Measurements from ENCODE around the gene PML. TPM values are rescaled to one million over a fixed set of nuclear protein-coding genes. Genes with fewer than 3 reads are reported as not detected.

PML gene
- total RNA-seq, 2 experiments from 2014 or later: 72.6 to 75.4 TPM

Other genes starting within 250 kb of the PML start
- gene INSYN1, start 241.4 kb upstream of the PML start, total RNA-seq: not detected
- not detected for gene TBC1D21, start 121.2 kb upstream of the PML start, total RNA-seq
- gene LOXL1, start 68.3 kb upstream of the PML start, total RNA-seq: 1 to 10 TPM; 1.9 to 2.5 TPM
- gene STOML1, start 2.4 kb upstream of the PML start, total RNA-seq: 1 to 10 TPM; 6.3 to 7.1 TPM
- not detected for gene GOLGA6A, start 87.8 kb downstream of the PML start, total RNA-seq
- gene ISLR2, start 135.9 kb downstream of the PML start, total RNA-seq: under 1 TPM in 1 of 2 experiments, not detected in 1; 0.05 TPM
- gene ISLR, start 179.0 kb downstream of the PML start, total RNA-seq: not detected
- not detected for gene STRA6, start 208.1 kb downstream of the PML start, total RNA-seq
- gene CCDC33, start 241.6 kb downstream of the PML start, total RNA-seq: not detected